ENCODE data around the gene NABP1.
A peak's percentile ranks its signal among the peaks of the same experiment; 100 is the strongest.

NABP1 gene

GRCh38 chr2:191666226-191666625, 11.7 kb upstream of the NABP1 start:
- H3K79me2 ChIP-seq (ENCODE audit: insufficient read depth, low read depth), result no peaks in the 10 kb centered on the region
- H3K4me3 ChIP-seq (IDR thresholded peaks at IDR 0.05; ENCODE audit: insufficient read depth, low read depth, low read length), result peak overlapping the region; percentile 52
- H3K4me2 ChIP-seq, result peak overlapping the region; percentile 86
- no peak overlapping the region for H3K9ac ChIP-seq
- H3K27ac ChIP-seq, result peak overlapping the region; percentile 8
- no peak for TF ChIP-seq CTCF (conservative IDR thresholded peaks at IDR 0.05; ENCODE audit: low read depth, low read length)
- H2AFZ ChIP-seq (ENCODE audit: low read depth), result peak overlapping the region; percentile 50; the same call in 1 of the 2 replicates
- H4K20me1 ChIP-seq (ENCODE audit: insufficient read depth), result no peaks in the 10 kb centered on the region
- no peaks in the 10 kb centered on the region for H3K27me3 ChIP-seq (ENCODE audit: insufficient read depth, low read depth)
- peaks cover 40% of the 10 kb centered on the region for H3K4me1 ChIP-seq (ENCODE audit: low read depth, poor library complexity, severe bottlenecking)
- no peaks in the 10 kb centered on the region for H3K36me3 ChIP-seq (ENCODE audit: insufficient read depth)

- Histone ChIP-seq H3K27me3 (ENCODE audit: insufficient read depth, low read depth) (no peaks in the 10 kb centered on the region), H3K9ac (no peak overlapping the region), H3K27ac (peak overlapping the region; percentile 8), H3K79me2 (ENCODE audit: insufficient read depth, low read depth) (no peaks in the 10 kb centered on the region), H3K36me3 (ENCODE audit: insufficient read depth) (no peaks in the 10 kb centered on the region), H4K20me1 (ENCODE audit: insufficient read depth) (no peaks in the 10 kb centered on the region), H2AFZ (ENCODE audit: low read depth) (peak overlapping the region; percentile 50; the same call in 1 of the 2 replicates), H3K4me2 (peak overlapping the region; percentile 86), H3K4me3 (IDR thresholded peaks at IDR 0.05; ENCODE audit: insufficient read depth, low read depth, low read length) (peak overlapping the region; percentile 52), H3K4me1 (ENCODE audit: low read depth, poor library complexity, severe bottlenecking) (peaks cover 35% of the 10 kb centered on the region)
- TF ChIP-seq CTCF (conservative IDR thresholded peaks at IDR 0.05; ENCODE audit: low read depth, low read length), result no peak
These were observed 11.2 kb upstream of the NABP1 start for GRCh38 chr2:191666732-191667131.

- Histone ChIP-seq H3K4me3 (IDR thresholded peaks at IDR 0.05; ENCODE audit: insufficient read depth, low read depth, low read length) (no peak overlapping the region), H3K4me2 (no peak overlapping the region), H3K9ac (no peak overlapping the region), H3K79me2 (ENCODE audit: insufficient read depth, low read depth) (no peaks in the 10 kb centered on the region), H3K4me1 (ENCODE audit: low read depth, poor library complexity, severe bottlenecking) (peaks cover 48% of the 10 kb centered on the region), H3K27me3 (ENCODE audit: insufficient read depth, low read depth) (no peaks in the 10 kb centered on the region), H3K36me3 (ENCODE audit: insufficient read depth) (no peaks in the 10 kb centered on the region), H4K20me1 (ENCODE audit: insufficient read depth) (no peaks in the 10 kb centered on the region), H3K27ac (no peak overlapping the region), H2AFZ (ENCODE audit: low read depth) (no peak overlapping the region)
- TF ChIP-seq CTCF (conservative IDR thresholded peaks at IDR 0.05; ENCODE audit: low read depth, low read length), result no peak
These were observed 7.9 kb upstream of the NABP1 start for GRCh38 chr2:191670076-191670475.

GRCh38 chr2:191670787-191671186, 7.1 kb upstream of the NABP1 start:
- Histone ChIP-seq H4K20me1 (ENCODE audit: insufficient read depth) (no peaks in the 10 kb centered on the region), H3K4me1 (ENCODE audit: low read depth, poor library complexity, severe bottlenecking) (peaks cover 50% of the 10 kb centered on the region), H3K4me2 (no peak overlapping the region), H3K27ac (no peak overlapping the region), H3K27me3 (ENCODE audit: insufficient read depth, low read depth) (no peaks in the 10 kb centered on the region), H3K9ac (no peak overlapping the region), H3K4me3 (IDR thresholded peaks at IDR 0.05; ENCODE audit: insufficient read depth, low read depth, low read length) (no peak overlapping the region), H3K79me2 (ENCODE audit: insufficient read depth, low read depth) (no peaks in the 10 kb centered on the region), H2AFZ (ENCODE audit: low read depth) (no peak overlapping the region), H3K36me3 (ENCODE audit: insufficient read depth) (no peaks in the 10 kb centered on the region)
- no peak for TF ChIP-seq CTCF (conservative IDR thresholded peaks at IDR 0.05; ENCODE audit: low read depth, low read length)
